Smooth muscle cell (in vitro differentiated cells): Measurements from ENCODE around the gene GNAS-AS1. TPM values are rescaled to one million over a fixed set of nuclear protein-coding genes. Genes with fewer than 3 reads are reported as not detected.
A peak's percentile ranks its signal among the peaks of the same experiment; 100 is the strongest.

Experiments used
- DNase-seq: peaks from one replicate; lab custom pipeline; 2025; ENCODE audit not compliant: unreplicated experiment; lab: John Stamatoyannopoulos, UW
- H2AFZ ChIP-seq: fragments of 200-600 bp; sonication (generic); 2 replicates; pipeline ENCODE4 v1.6.0; 2016; ENCODE audit warnings: antibody characterized with exemption, low read depth, mild to moderate bottlenecking
- H3F3A ChIP-seq: fragments of 200-600 bp; sonication (generic); 2 replicates; pipeline ENCODE4 v1.6.0; 2017; ENCODE audit warnings: antibody characterized with exemption, low read depth
- H3K27ac ChIP-seq: fragments of 200-600 bp; sonication (generic); 2 replicates; pipeline ENCODE4 v1.5.1; 2016; ENCODE audit warnings: low read depth, mild to moderate bottlenecking
- H3K27me3 ChIP-seq: fragments of 200-600 bp; sonication (generic); 2 replicates; pipeline ENCODE4 v1.6.1; 2016; ENCODE audit warnings: low read depth, mild to moderate bottlenecking
- H3K36me3 ChIP-seq: fragments of 200-600 bp; sonication (generic); 2 replicates; pipeline ENCODE4 v1.5.1; 2016; ENCODE audit warnings: low read depth
- H3K4me1 ChIP-seq: fragments of 200-600 bp; sonication (generic); 2 replicates; pipeline ENCODE4 v1.5.1; 2016; ENCODE audit warnings: low read depth
- H3K4me2 ChIP-seq: fragments of 200-600 bp; sonication (generic); 2 replicates; pipeline ENCODE4 v1.6.0; 2016; ENCODE audit warnings: mild to moderate bottlenecking
- H3K4me3 ChIP-seq: fragments of 200-600 bp; sonication (generic); 2 replicates; pipeline ENCODE4 v1.5.1; 2016; ENCODE audit warnings: mild to moderate bottlenecking
- H3K79me2 ChIP-seq: fragments of 200-600 bp; sonication (generic); 2 replicates; pipeline ENCODE4 v1.6.0; 2016; ENCODE audit warnings: low read depth, mild to moderate bottlenecking
- H3K9ac ChIP-seq: fragments of 200-600 bp; sonication (generic); 2 replicates; pipeline ENCODE4 v1.6.0; 2016; ENCODE audit warnings: low read depth
- H3K9me3 ChIP-seq: fragments of 200-600 bp; sonication (generic); replicated peaks from 2 replicates; pipeline ENCODE4 v1.5.1; 2016; ENCODE audit warnings: low read depth
- H4K20me1 ChIP-seq: fragments of 200-600 bp; sonication (generic); 2 replicates; pipeline ENCODE4 v1.6.0; 2016; ENCODE audit warnings: low read depth
- WGBS: methylation state at CpG from one replicate; pipeline ENCODE4 v1.1.7; 2016; ENCODE audit warnings: low lambda C conversion rate; 5-methylcytosine and 5-hydroxymethylcytosine counted together
- polyA plus RNA-seq: library from polyadenylated mRNA; unstranded; fragments of >200 nt; fragmentation: Nextera tagmentation; extraction: Ambion mirVana; gene quantifications from 2 replicates; pipeline ENCODE4 v1.2.1, GENCODE V29; 2016
- total RNA-seq: library from RNA; depleted of rRNA; stranded (reverse); fragments of >200 nt; gene quantifications from 2 replicates; pipeline ENCODE4 v1.2.3, GENCODE V29; 2014
- TF ChIP-seq, protein P1 (sequence below): fragments of 200-600 bp; sonication (generic); IDR thresholded peaks from 2 replicates; pipeline ENCODE4 v1.5.1; 2017; ENCODE audit warnings: borderline replicate concordance, mild to moderate bottlenecking, antibody characterized with exemption; ENCODE audit not compliant: insufficient read depth, poor library complexity, severe bottlenecking

The GNAS-AS1 gene
- total and polyA plus RNA-seq, 2 experiments from 2014 or later: 0.40 TPM; not detected in 1

DNA sequence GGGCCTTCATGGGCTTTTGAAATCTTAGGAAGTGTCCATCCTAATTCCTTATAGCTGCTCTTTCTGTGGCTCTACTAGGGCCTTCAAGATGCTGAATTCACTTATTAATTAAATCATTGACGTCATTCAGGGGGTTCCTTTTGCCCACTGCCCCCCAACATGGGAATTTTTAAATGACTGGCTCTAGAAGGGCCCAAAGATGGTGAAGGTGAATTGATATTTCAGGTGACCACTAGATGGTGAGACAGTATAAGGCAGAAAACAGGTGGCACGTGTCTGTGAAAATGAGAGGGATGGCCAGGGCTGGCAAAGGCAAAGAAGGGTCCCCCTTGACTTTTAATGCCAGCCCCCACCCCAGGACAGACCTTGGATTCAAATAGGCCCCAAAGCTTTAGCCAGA, 13.6 kb upstream of the GNAS-AS1 start:
- no peaks in the 10 kb centered on the region for H4K20me1 ChIP-seq
- no peaks in the 10 kb centered on the region for H3K36me3 ChIP-seq
- no peaks in the 10 kb centered on the region for H3K9me3 ChIP-seq
- no peaks in the 10 kb centered on the region for H3K4me1 ChIP-seq
- WGBS: 58% methylated on average over 2 of the region's 2 CpGs
- TF ChIP-seq, protein P1, sequence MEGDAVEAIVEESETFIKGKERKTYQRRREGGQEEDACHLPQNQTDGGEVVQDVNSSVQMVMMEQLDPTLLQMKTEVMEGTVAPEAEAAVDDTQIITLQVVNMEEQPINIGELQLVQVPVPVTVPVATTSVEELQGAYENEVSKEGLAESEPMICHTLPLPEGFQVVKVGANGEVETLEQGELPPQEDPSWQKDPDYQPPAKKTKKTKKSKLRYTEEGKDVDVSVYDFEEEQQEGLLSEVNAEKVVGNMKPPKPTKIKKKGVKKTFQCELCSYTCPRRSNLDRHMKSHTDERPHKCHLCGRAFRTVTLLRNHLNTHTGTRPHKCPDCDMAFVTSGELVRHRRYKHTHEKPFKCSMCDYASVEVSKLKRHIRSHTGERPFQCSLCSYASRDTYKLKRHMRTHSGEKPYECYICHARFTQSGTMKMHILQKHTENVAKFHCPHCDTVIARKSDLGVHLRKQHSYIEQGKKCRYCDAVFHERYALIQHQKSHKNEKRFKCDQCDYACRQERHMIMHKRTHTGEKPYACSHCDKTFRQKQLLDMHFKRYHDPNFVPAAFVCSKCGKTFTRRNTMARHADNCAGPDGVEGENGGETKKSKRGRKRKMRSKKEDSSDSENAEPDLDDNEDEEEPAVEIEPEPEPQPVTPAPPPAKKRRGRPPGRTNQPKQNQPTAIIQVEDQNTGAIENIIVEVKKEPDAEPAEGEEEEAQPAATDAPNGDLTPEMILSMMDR: no peak
- no peak overlapping the region for H3K4me2 ChIP-seq
- no peak overlapping the region for H3K4me3 ChIP-seq
- peaks cover 19% of the 10 kb centered on the region for H3K27me3 ChIP-seq
- H3K9ac ChIP-seq: no peak overlapping the region
- H3K27ac ChIP-seq: no peak overlapping the region
- no peak overlapping the region for H2AFZ ChIP-seq
- no peaks in the 10 kb centered on the region for H3K79me2 ChIP-seq
- H3F3A ChIP-seq: no peaks in the 10 kb centered on the region
- DNase-seq: no peak

DNA sequence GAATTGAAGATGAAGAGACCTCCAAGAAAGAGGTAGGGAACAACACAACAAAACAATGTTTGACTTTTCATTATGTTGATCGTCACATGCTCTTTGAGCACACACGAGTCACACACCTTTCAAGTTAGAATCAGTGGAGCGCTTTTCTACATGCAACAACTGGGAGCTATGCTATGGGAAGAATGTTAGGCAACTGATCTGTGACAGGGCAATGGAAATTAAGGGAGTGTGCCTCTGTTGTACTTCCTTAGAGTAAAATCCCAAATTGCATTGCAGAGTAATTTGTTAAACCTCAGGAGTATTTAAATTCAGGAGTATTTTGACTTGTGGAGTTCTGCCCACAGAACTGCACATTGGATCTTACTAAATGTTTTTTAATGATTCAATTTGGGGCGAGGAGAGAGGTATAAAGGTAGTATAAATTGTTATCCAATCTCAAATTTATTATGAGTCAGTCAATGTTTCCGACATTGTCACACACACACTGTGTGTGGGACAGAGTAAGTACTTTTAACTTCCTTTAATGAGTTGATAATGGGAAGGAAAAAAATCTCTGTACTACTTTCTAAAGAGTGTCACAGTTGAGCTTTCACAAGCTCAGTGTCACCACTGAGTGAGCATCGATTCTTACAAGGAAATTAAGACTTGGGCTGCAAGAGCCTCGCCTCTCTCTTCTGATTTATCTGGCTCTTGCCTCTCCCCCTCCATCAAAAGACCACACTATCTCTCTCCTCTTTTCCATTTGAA, 12.5 kb upstream of the GNAS-AS1 start:
- no peak overlapping the region for H3K4me2 ChIP-seq
- no peak overlapping the region for H2AFZ ChIP-seq
- H3K79me2 ChIP-seq: no peaks in the 10 kb centered on the region
- no peaks in the 10 kb centered on the region for H3K9me3 ChIP-seq
- H4K20me1 ChIP-seq: no peaks in the 10 kb centered on the region
- no peaks in the 10 kb centered on the region for H3K4me1 ChIP-seq
- no peaks in the 10 kb centered on the region for H3F3A ChIP-seq
- no peaks in the 10 kb centered on the region for H3K36me3 ChIP-seq
- no peak overlapping the region for H3K9ac ChIP-seq
- WGBS: 83% methylated on average over 7 of the region's 7 CpGs
- no peak for DNase-seq
- TF ChIP-seq, protein P1: no peak
- no peak overlapping the region for H3K4me3 ChIP-seq
- no peak overlapping the region for H3K27ac ChIP-seq
- peaks cover 30% of the 10 kb centered on the region for H3K27me3 ChIP-seq

DNA sequence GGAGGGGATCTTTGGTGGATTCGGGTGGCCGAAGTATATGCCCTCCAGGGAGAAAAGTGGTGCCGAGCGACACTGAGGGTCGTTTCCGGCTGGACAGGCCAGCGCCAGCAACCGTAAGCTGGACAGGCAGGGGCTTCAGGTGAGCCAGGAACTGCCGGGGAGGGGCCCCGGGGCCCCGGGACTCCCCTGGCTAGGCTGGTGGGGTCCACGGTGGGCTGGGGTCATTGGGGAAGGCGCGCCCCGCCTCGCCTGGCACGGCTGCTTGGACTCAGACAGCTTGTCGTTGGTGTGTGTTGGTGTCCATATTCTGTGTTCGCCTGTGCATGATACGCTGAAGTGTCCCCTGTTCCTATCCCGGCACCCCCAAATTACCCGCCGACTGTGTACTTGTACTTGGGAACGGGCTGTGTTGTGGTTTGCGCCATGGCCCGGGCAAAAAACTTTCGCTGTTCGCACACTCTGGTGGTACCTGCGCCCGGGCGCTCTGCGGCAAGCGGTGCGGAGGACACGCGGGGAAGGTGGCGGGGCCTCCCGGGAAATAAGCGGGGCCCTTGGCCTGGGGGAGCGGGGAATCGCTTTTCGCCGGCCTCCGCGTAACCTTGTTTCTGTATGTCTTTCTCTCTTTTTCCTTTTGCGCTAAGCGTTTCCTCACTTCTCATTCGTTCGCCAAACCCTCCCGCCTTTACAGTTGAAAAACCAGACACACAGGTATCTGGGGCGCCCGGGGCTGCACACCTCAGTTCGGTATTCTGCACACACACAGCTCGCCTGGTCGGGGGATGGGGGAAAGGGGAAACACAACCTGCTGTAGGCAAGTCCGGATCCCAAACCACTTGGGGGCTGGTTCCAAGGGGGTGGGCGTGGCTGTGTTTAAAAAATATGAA, 5.0 kb upstream of the GNAS-AS1 start:
- Histone ChIP-seq H3K9ac (no peak overlapping the region), H2AFZ (no peak overlapping the region), H3K79me2 (no peaks in the 10 kb centered on the region), H3F3A (no peaks in the 10 kb centered on the region), H3K4me2 (peak overlapping the region; percentile 83), H3K4me1 (peaks cover 15% of the 10 kb centered on the region), H3K27ac (no peak overlapping the region), H3K36me3 (no peaks in the 10 kb centered on the region), H4K20me1 (no peaks in the 10 kb centered on the region), H3K9me3 (no peaks in the 10 kb centered on the region), H3K27me3 (peaks cover 93% of the 10 kb centered on the region), H3K4me3 (peak overlapping the region; percentile 36)
- 55% methylated on average over 57 of the region's 57 CpGs for WGBS
- DNase-seq: no peak
- TF ChIP-seq, protein P1: no peak
